22Rv1 (cell line): ENCODE results near the gene DUSP22.

Experiments
- ZFX ChIP-seq: fragments of 450-650 bp; IDR thresholded peaks from 2 replicates; pipeline ENCODE4 v1.6.1; 2017; ENCODE audit warnings: antibody characterized with exemption, borderline replicate concordance
- TF ChIP-seq, protein P1 (sequence below): fragments of 450-650 bp; IDR thresholded peaks from 2 replicates; pipeline ENCODE4 v1.5.1; 2017; ENCODE audit warnings: mild to moderate bottlenecking

DNA sequence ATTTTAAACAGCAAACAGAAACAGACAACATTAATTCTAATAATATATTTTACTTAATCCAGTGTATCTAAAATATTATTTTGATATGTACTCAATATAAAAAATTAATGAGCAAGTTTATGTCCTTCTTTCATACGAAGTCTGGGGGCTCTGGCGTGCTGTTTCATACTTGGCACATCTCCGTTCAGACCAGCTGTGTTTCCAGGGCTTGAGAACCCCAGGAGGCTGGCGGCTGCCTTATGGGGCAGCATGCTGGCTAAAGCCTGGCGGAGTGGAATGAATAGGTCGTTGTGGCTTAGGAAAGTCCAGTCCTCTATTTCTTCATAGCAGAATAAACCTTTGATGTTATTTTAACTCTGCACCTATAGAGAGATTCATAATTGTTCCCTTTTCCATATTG, 43.3 kb downstream of the DUSP22 start:
- TF ChIP-seq, protein P1, sequence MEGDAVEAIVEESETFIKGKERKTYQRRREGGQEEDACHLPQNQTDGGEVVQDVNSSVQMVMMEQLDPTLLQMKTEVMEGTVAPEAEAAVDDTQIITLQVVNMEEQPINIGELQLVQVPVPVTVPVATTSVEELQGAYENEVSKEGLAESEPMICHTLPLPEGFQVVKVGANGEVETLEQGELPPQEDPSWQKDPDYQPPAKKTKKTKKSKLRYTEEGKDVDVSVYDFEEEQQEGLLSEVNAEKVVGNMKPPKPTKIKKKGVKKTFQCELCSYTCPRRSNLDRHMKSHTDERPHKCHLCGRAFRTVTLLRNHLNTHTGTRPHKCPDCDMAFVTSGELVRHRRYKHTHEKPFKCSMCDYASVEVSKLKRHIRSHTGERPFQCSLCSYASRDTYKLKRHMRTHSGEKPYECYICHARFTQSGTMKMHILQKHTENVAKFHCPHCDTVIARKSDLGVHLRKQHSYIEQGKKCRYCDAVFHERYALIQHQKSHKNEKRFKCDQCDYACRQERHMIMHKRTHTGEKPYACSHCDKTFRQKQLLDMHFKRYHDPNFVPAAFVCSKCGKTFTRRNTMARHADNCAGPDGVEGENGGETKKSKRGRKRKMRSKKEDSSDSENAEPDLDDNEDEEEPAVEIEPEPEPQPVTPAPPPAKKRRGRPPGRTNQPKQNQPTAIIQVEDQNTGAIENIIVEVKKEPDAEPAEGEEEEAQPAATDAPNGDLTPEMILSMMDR: no peak
- no peak for TF ChIP-seq ZFX
